ENCODE measurements around the gene UBN2.
"Not testable (repeated sequence)": the region's sequence is repeated elsewhere in the genome, so short reads cannot be mapped to it uniquely, and the experiment has no call there.

The UBN2 gene

DNA sequence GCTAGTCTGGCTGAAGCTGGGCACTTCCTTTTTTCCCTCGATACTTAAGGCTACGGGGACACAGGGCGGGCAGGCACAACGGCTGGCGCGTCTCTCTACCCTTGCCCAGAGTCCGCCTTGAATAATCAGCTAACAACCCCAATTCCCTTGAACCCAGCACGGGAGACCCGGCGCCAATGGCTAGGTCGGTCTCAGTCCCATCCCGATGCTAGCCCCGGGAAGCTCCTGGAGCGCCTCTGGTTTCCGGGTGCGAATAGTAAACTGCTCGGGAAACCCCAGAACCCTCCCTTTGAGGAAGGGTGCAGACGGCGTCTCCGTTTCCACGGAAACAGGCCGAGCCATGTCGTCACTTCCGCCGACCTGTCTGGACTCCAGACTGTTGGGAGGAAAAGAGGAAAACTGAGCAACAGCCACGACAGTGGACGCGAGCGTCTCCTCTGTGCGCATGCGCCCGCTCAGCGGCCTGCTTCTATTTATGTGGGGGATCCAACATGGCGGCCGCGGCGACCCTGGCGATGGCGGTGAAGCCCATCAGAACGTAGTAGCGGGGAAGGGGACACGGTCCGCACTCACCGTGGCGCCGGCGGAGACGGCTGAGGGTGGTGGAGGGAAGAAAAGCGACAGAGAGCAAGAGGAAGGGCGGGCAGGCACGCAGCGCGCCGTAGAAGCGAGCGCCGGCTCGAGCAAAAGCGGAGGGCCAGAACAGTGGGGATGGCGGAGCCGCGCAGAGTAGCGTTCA lies at the start of gene UBN2:
UBN2 (plus strand) TSS at position 464 of the 739 bp plus-strand sequence; CDS start at position 712, 248 bp downstream.
- DNase-seq (ENCODE audit: low spot score): peak; percentile 97

DNA sequence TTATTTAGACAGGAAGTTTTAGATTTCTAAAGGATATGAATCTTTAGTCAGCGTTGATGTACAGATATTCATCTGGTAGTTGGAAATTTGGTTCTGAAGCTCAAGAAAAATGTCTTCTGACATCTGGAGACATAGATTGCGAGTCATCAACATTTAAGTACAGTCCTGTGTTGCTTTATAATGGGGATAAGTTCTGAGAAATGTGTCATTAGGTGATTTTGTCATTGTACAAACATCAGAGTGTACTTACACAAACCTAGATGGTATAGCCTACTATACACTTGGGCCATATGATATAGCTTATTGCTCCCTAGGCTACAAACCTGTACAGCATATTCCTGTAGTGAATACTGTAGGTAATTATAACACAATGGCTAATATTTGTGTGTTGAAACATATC lies 49.6 kb upstream of the UBN2 start:
- DNase-seq (ENCODE audit: low spot score): no peak

DNA sequence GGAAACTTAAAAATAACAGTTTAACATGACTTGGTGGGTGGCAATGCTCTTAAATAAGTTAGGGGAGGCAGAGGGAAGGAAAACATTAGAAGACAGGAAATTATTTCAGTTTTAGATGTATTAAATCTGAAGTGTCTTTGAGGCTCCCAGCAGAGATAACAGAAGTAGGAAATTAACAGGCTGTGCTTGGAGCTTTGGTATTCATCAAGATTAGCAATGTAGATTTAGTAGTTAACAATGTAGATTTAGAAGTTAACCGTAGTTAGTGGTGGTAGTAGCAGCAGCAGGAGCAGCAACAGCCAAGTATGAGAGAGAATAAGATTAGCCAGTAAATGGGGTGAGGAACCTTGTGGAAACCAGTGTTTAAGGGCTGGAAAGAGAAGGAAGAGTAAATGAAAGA lies 48.7 kb upstream of the UBN2 start:
- no peak for DNase-seq (ENCODE audit: low spot score)

DNA sequence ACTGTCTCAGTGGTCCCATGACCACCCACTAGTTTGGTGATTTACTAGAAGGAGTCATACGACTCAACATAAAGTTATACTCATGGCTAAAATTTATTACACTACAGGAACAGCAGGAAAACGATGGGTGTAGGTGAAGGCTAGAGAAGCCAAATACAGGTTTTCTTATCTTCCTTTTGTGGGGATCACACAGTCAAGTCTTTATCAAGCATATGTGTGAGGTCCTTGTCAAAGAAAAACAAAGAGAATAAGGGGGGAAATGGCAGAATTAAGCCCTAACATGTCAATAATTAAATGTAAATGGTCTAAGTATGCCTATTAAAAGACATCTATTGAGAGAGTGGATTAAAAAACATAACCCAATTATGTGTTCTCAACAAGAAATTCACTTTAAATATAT lies 47.8 kb upstream of the UBN2 start:
- DNase-seq (ENCODE audit: low spot score): no peak

DNA sequence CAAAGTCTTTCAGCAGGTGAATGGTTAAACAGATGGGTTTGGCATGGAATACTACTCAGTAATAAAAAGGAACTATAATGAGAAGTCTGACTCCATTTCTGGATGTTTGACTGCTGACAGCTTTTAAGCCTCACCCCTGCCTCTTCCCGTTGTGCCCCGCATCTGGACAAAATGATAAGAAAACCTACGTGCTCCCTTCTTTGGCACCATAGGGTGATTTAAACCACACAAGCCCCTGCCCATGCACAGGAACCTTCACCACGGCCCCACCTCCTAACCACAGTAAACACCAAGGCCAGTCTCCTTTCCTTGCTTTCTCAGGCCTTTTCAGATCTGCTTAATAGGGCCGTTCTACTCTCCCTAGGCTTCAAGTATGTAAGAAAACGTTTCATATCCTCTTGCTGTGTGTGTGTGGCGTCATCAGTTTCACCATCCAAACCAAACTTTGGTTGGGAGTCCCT lies 47.1 kb upstream of the UBN2 start:
- DNase-seq (ENCODE audit: low spot score): no peak

DNA sequence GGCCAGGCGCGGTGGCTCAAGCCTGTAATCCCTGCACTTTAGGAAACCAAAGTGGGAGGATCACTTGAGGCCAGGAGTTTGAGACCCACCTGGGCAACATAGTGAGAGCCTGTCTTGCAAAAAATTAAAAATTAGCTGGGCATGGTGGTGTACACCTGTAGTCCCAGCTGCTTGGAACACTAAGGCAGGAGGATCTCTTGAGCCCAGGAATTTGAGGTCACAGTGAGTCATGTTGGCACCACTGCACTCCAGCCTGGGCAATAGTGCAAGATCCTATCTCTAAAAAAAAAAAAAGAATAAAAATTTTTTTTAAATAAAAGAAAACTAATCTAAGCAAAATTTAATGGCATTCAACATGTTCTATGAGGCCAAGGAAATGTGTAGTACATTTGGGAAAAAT lies 44.9 kb upstream of the UBN2 start:
- no peak for DNase-seq (ENCODE audit: low spot score)

DNA sequence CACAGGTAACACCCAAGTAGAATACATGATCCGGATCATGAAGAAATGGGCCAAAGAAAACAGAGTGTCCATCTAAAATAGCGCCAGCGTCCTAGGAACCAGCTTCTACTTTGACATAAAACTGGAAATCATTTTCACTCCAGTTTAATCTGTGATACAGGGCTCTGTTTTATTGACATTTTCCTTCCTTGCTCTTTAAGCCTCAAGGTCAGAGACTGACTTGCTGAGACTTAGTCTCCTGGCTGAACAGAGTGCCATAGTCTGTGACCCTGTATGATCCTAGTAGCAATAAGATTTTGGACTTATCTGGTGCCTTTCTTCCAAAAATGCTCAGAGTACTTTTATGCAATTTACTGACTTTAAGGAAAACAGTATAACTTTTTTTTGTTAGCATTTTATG lies 41.7 kb upstream of the UBN2 start:
- DNase-seq (ENCODE audit: low spot score): no peak

DNA sequence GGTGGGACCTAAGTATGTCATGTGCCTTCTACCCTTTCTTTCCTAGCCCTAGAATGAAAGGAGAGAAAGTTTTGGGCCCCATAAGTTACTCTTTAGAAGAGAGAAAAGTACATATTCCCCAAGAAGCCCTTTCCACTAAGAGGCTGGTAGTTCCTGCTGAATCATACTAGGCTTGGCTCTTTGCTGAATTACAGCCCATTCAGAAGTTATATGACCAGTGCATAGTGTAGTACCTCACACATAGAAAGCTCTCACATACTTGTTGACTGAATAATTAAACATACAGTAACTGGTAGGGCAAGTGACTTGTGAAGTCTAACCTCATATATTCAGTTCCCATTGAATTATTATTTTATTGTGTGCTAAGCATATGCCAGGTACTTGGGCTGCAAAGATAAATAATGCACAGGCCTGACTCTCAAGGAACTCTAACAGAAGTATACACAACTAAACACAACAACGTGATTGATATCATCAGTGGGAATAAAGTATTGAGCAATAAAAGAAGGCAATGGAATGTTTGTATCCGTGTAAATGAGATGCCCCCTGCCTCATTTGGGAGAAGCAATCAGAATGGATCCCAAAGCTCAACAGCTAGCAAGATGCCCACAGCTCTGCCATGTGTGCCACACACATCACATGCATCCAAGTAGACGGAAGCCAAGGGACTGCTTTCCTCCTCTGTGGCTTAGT lies 38.9 kb upstream of the UBN2 start:
- no peak for DNase-seq (ENCODE audit: low spot score)

DNA sequence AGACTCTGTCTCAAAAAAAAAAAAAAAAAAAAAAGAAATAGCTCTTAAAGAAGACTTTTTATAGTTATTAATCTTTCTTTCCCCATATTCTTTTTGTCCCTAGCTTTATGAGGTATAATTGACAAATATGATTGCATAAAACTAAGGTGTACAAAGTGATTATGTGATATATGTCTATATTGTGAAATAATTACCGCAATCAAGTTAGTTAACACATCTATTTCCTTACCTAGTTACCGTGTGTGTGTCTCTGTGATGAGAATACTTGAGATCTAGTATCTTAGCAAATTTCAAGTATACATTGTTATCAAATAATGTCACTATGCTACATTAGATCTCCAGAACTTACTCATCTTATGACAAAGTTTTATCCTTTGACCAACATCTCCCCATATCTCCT lies 30.7 kb upstream of the UBN2 start:
- no peak for DNase-seq (ENCODE audit: low spot score)

DNA sequence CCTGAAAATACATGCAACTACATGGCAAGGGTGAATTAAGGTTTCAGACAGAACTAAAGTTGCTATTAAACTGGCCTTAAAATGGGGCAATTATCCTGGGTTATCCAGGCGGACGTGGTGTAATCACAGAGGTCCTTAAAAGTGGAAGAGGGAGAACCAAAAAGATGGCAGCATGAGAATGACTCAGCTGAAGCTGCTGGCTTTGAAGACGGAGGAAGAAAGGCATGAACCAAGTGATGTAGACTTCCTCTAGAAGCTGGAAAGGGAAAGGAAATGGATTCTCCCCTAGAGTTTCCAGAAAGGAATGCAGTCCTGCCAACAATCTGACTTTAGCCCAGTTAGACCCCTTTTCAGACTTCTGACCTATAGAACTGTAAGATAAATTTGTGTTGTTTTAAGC lies 27.0 kb upstream of the UBN2 start:
- DNase-seq (ENCODE audit: low spot score): no peak

DNA sequence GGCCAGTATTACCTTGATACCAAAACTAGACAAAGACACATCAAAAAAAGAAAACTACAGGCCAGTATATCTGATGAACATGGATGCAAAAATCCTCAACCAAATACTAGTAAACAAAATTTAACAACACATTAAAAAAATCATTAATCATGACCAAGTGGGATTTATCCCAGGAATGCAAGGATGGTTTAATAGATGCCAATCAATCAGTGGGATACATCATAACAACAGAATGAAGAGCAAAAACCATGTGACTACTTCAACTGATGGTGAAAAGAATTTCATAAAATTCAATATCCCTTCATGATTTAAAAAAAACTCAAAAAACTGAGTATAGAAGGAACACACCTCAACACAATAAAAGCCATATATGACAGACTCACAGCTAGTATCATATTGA lies 25.2 kb upstream of the UBN2 start:
- DNase-seq (ENCODE audit: low spot score): no peak

DNA sequence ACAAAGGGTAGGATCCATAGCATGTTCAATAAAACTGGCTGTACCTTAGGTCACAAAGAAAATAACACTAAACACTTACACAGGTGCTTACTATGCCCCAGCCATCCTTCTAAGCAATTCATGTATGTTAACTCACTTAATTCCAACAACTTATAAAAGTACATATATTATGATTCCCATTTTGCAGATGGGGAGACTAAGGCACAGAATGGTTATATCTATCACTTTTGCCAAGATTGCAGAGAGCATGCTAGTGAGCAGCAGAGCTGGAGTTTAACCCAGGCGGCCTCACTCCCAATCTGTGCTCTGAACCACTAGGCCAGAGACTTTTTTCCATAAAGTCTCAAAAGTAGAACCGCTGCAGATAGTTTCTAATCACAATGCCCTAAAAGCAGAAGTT lies 18.9 kb upstream of the UBN2 start:
- no peak for DNase-seq (ENCODE audit: low spot score)

DNA sequence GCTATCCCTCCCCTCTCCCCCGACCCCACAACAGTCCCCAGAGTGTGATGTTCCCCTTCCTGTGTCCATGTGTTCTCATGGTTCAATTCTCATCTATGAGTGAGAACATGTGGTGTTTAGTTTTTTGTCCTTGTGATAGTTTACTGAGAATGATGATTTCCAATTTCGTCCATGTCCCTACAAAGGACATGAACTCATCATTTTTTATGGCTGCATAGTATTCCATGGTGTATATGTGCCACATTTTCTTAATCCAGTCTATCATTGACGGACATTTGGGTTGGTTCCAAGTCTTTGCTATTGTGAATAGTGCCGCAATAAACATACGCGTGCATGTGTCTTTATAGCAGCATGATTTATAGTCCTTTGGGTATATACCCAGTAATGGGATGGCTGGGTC lies 17.5 kb upstream of the UBN2 start:
- not testable (repeated sequence) for DNase-seq (ENCODE audit: low spot score)

DNA sequence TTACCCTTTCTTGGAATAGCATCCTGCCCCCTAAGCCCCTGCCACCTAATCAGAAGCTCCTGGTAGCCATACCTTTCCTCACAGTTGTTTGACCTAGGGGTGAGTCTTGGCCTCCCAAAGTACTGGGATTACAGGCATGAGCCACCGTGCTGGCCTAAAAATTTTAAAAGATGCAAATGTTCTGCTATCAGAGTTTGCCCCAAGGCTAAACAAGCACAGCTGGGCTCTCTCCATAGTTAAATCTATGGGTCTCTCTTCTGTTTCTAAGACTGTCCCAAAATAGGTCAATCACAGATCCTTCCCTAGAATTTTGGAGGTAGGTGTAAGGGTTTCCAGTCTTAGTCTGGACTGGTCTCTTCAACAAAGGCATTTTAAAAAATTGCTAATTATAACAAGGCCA lies 12.9 kb upstream of the UBN2 start:
- no peak for DNase-seq (ENCODE audit: low spot score)

DNA sequence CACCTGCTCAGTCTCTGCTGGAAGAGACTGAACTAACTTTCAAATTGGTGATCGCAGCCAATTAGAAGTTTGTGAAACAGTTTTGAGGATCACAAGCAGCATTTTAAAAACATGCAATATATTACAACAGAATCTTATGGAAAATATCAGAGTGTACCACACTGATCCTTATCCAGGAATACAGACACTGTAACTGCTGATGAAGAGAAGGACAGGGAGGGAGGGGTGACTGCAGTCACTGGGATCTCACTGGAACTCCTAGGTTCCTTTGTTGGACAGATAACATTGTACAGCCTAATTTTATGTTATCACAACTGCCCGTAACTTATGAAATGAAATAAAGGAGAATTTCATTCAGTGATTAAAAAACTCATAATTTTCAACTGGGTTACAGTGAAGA lies 6.8 kb upstream of the UBN2 start:
- DNase-seq (ENCODE audit: low spot score): no peak

DNA sequence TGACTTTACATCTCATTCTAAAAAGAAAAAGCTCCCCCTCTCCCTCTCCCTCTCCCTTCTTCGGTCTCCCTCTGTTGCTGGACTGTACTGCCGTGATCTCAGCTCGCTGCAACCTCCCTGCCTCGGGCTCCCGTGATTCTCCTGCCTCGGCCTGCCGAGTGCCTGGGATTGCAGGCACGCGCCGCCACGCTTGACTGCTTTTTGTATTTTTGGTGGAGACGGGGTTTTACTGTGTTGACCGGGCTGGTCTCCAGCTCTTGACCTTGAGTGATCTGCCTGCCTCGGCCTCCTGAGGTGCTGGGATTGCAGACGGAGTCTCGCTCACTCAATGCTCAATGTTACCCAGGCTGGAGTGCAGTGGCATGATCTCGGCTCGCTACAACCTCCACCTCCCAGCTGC lies 6.2 kb upstream of the UBN2 start:
- not testable (repeated sequence) for DNase-seq (ENCODE audit: low spot score)

DNA sequence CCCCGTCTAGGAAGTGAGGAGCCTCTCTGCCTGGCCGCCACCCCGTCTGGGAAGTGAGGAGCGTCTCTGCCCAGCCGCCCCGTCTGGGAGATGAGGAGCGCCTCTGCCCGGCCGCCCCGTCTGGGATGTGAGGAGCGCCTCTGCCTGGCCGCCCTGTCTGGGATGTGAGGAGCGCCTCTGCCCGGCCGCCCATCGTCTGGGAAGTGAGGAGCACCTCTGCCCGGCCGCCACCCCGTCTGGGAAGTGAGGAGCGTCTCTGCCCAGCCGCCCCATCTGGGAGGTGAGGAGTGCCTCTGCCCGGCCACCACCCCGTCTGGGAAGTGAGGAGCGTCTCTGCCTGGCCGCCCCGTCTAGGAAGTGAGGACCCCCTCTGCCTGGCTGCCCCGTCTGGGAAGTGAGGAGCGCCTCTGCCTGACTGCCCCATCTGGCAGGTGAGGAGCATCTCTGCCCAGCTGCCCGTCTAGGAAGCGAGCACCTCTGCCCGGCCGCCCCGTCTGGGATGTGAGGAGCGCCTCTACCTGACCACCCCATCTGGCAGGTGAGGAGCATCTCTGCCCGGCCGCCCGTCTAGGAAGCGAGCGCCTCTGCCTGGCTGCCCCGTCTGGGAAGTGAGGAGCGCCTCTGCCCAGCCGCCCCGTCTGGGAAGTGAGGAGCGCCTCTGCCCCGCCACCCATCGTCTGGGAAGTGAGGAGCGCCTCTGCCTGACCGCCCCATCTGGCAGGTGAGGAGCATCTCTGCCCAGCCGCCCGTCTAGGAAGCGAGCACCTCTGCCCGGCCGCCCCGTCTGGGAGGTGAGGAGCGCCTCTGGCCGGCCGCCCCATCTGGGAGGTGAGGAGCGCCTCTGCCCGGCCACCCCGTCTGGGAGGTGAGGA lies 5.5 kb upstream of the UBN2 start:
- DNase-seq (ENCODE audit: low spot score): not testable (repeated sequence)

DNA sequence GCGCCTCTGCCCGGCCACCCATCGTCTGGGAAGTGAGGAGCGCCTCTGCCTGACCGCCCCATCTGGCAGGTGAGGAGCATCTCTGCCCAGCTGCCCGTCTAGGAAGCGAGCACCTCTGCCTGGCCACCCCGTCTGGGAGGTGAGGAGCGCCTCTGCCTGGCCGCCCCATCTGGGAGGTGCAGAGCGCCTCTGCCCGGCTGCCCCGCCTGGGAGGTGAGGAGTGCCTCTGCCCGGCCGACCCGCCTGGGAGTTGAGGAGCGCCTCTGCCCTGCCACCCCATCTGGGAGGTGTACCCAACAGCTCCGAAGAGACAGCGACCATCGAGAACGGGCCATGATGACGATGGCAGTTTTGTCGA lies 4.9 kb upstream of the UBN2 start:
- DNase-seq (ENCODE audit: low spot score): not testable (repeated sequence)

DNA sequence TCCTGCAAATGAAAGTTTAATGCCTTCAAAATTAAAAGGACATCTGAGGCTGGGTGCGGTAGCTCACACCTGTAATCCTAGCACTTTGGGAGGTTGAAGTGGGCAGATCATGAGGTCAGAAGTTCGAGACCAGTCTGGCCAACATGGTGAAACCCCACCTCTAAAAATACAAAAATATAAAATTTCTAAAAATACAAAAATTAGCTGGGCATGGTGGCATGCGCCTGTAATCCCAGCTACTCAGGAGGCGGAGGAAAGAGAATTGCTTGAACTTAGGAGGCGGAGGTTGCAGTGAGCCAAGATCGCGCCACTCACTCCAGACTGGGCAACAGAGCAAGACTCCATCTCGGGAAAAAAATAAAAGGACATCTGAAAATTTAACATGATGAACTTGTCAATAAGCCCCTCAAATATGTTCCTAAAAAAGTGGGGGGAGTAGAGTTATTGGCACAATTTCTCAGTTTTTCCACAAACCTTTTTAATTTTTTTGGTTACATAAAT lies 4.0 kb upstream of the UBN2 start:
- not testable (repeated sequence) for DNase-seq (ENCODE audit: low spot score)

DNA sequence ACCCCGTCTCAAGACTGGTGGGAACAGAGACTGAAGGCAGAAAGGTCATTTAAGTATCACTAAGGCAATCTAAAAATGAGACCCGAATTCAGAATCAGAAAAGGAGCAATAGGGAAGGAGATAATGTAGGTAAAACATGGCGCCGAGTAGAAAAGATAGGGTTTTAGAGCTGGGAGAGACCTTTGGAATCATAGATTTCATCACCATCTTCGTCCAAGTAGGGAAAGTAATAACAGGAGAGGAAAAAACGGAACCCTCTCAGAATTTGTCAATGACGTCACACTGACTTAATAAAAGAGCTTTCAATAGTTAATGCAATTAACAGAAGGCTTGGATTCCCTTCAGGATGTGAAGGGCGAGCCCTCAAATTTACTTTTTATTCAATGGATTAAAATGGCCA lies 1.0 kb upstream of the UBN2 start:
- DNase-seq (ENCODE audit: low spot score): no peak

DNA sequence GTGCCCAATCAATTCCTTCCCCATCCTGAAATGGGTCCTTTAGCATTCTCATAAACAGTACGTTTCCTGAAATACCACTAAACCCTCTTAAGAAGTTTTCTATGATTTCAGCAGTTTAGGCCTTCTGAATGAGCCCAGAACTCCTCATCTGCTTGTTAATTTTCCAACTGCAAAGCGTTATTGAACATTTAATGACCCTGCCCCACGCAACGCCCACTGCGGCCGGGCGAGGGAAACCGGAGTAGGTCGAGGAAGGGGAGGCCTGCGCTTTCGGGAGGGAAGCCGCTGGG lies 608 bp upstream of the UBN2 start:
- DNase-seq (ENCODE audit: low spot score): no peak

DNA sequence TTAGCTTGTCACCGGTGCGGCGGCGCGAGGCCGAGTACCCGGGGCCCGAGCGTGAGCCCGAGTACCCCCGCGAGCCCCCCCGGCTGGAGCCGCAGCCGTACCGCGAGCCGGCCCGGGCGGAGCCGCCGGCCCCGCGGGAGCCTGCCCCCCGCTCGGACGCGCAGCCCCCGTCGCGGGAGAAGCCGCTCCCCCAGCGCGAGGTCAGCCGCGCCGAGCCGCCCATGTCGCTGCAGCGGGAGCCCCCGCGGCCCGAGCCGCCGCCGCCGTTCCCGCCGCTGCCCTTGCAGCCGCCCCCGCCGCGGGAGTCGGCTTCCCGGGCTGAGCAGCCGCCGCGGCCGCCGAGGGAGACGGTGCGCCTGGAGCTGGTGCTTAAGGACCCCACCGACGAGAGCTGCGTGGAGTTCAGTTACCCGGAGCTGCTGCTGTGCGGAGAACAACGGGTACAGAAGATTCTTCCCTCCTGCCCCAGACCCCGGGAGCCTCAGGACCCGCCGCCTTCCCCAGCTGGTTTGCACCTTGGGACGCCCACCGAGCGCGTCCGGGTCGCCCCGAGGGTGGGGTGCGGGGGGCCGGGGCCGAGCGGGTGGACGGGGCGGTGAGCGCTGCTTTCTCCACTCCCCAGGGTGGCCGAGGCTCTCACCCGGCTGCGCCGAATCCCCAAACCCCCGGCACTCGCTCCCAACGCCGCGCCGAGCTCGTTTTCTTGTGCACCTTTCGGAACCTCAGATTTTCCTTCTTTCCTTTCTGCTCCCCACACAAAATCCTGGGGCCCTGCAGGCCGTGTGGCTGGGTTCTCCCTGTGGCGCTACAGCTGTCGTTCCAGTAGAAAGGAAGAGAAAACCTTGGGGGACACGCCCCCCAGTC lies 708 bp downstream of the UBN2 start:
- DNase-seq (ENCODE audit: low spot score): no peak

Measured in globus pallidus (tissue), 1 donor.